Measurements from ENCODE around the gene TUBB4A. TPM values are rescaled to one million over a fixed set of nuclear protein-coding genes. Genes with fewer than 3 reads are reported as not detected.

TUBB4A gene
- total RNA-seq, 1 donor from 2014 or later = 13.5 TPM

GRCh38 chr19:6500837-6501739, 1.0 kb downstream of the TUBB4A start:
- DNase-seq (ENCODE audit: low spot score in 2 of 2, unreplicated experiment in 2 of 2) = no peak
- Mint-ChIP-seq H3K9me3 (no peaks in the 10 kb centered on the region), H3K4me3 (peak overlapping the region; percentile 74), H3K27me3 (ENCODE audit: low read depth) (peaks cover 65% of the 10 kb centered on the region), H3K36me3 (no peaks in the 10 kb centered on the region), H3K27ac (no peak overlapping the region), H3K4me1 (peaks cover 3% of the 10 kb centered on the region)
- TF ChIP-seq, protein P1, sequence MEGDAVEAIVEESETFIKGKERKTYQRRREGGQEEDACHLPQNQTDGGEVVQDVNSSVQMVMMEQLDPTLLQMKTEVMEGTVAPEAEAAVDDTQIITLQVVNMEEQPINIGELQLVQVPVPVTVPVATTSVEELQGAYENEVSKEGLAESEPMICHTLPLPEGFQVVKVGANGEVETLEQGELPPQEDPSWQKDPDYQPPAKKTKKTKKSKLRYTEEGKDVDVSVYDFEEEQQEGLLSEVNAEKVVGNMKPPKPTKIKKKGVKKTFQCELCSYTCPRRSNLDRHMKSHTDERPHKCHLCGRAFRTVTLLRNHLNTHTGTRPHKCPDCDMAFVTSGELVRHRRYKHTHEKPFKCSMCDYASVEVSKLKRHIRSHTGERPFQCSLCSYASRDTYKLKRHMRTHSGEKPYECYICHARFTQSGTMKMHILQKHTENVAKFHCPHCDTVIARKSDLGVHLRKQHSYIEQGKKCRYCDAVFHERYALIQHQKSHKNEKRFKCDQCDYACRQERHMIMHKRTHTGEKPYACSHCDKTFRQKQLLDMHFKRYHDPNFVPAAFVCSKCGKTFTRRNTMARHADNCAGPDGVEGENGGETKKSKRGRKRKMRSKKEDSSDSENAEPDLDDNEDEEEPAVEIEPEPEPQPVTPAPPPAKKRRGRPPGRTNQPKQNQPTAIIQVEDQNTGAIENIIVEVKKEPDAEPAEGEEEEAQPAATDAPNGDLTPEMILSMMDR (IDR thresholded peaks at IDR 0.05; ENCODE audit: unreplicated experiment) = no peak

GRCh38 chr19:6499052-6499790, 2.9 kb downstream of the TUBB4A start:
- Mint-ChIP-seq H3K4me3 (no peak overlapping the region), H3K36me3 (no peaks in the 10 kb centered on the region), H3K4me1 (peaks cover 3% of the 10 kb centered on the region), H3K27ac (no peak overlapping the region), H3K9me3 (no peaks in the 10 kb centered on the region), H3K27me3 (ENCODE audit: low read depth) (peaks cover 57% of the 10 kb centered on the region)
- DNase-seq (ENCODE audit: low spot score in 2 of 2, unreplicated experiment in 2 of 2) = no peak
- TF ChIP-seq, protein P1 (IDR thresholded peaks at IDR 0.05; ENCODE audit: unreplicated experiment) = no peak

DNA sequence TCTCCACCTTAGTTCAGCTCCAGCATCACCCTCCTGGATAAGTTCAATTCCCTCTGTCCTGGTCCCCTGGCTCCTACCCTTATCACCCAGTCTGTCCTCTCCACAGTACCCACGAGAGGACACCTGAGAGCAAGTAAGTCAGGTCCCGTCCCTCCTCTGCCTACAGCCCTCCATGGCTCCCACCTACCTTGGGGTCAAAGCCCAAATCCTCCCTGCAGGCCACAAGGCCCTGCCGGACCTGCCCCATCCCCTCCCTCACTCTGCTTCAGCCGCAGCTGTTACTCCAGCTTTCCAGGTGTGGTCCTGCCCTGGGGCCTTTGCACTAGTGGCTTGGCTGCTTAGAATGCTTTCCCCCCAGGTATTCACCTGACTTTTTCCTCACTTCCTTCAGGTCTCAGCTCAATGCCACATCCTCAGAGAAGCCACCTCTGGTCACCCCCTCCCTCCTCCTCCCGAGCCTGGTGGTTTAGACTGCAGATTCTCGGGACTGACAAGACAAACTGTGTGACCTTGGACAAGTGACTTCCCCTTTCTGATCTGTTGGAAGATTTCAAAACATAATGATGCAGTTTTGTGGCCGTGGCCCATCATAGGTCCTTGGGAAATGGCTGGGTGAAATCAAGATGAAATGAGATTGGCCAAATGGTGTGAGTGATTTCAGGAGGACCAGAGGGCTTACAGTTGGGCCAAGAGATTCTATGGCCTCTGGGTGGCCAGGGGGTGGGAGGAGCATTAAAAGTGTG, 3.6 kb downstream of the TUBB4A start:
- Mint-ChIP-seq H3K36me3 (no peaks in the 10 kb centered on the region), H3K9me3 (no peaks in the 10 kb centered on the region), H3K4me3 (no peak overlapping the region), H3K27ac (no peak overlapping the region), H3K27me3 (ENCODE audit: low read depth) (peaks cover 53% of the 10 kb centered on the region), H3K4me1 (peaks cover 3% of the 10 kb centered on the region)
- TF ChIP-seq, protein P1 (IDR thresholded peaks at IDR 0.05; ENCODE audit: unreplicated experiment) = no peak
- DNase-seq (ENCODE audit: low spot score in 2 of 2, unreplicated experiment in 2 of 2) = no peak

DNA sequence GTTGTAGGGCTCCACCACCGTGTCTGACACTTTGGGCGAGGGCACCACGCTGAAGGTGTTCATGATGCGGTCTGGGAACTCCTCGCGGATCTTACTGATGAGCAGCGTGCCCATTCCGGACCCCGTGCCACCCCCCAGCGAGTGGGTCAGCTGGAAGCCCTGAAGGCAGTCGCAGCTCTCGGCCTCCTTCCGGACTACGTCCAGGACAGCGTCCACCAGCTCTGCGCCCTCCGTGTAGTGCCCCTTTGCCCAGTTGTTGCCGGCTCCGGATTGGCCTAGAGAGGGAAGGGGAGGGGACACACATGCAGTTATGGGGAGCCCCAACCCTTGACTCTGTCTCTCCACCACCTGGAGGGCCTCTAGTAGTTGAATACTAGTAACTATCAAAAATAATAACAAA, 6.2 kb downstream of the TUBB4A start:
- Mint-ChIP-seq H3K27ac (no peak overlapping the region), H3K27me3 (ENCODE audit: low read depth) (peaks cover 32% of the 10 kb centered on the region), H3K4me1 (no peaks in the 10 kb centered on the region), H3K36me3 (no peaks in the 10 kb centered on the region), H3K9me3 (peaks cover 8% of the 10 kb centered on the region), H3K4me3 (no peak overlapping the region)
- DNase-seq (ENCODE audit: low spot score in 2 of 2, unreplicated experiment in 2 of 2) = no peak
- TF ChIP-seq, protein P1 (IDR thresholded peaks at IDR 0.05; ENCODE audit: unreplicated experiment) = no peak

GRCh38 chr19:6494438-6495036, 7.6 kb downstream of the TUBB4A start:
- Mint-ChIP-seq H3K27me3 (ENCODE audit: low read depth) (peaks cover 24% of the 10 kb centered on the region), H3K4me3 (no peak overlapping the region), H3K4me1 (no peaks in the 10 kb centered on the region), H3K27ac (no peak overlapping the region), H3K36me3 (no peaks in the 10 kb centered on the region), H3K9me3 (peaks cover 8% of the 10 kb centered on the region)
- TF ChIP-seq, protein P1 (IDR thresholded peaks at IDR 0.05; ENCODE audit: unreplicated experiment) = no peak
- no peak for DNase-seq (ENCODE audit: low spot score in 2 of 2, unreplicated experiment in 2 of 2)
